Activated T-helper 1 cell treated with Interleukin-2 at 50 U/mL for 16 hours (primary cell): ENCODE measurements around the gene IL10RA.
"Not testable (repeated sequence)": the region's sequence is repeated elsewhere in the genome, so short reads cannot be mapped to it uniquely, and the experiment has no call there.

Experiments
- DNase-seq: peaks from one replicate; pipeline ENCODE4 v3.0.0-alpha.2; 2020; ENCODE audit warnings: low read depth

IL10RA gene

DNA sequence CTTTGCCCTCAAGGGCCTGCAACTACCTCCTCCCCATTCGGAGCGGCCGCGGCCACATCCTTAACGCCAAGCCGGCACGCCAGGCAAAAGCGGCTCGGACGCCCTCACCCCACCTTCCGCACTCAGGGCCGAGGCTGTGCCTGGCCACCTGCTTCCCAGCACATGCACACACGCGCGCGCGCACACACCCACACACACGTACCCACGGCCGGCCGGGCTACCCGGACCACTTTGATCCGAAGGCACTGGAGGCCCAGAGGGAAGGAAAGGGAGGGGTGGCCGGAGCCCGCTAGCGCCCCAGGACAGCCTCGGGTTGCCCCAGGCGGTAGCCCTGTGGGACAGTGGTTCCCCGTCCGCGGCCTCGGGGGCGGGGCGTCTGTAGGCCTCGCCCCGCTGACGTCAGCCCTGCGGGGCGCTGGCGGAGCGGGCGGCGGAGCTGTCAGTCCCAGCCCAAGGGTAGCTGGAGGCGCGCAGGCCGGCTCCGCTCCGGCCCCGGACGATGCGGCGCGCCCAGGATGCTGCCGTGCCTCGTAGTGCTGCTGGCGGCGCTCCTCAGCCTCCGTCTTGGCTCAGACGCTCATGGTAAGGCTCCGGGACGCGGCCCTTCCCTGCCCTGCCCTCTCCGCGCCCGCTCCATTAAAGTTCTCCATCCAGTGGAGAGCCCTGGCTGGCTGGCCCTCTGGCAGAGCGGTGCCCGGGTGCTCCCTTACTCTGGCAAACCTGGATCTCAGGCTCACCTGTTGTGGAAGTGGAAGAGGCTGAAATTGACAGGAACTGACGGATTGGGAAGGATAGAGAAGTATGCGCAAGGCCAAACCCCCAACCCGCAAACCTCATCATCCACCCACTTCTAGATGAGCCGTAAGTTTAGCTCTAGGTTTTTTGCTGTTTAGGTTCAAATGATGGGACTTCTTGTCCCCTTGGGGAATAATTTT lies at the start of gene IL10RA:
TSS of gene IL10RA (plus strand) at position 442 of the 935 bp plus-strand sequence. CDS start at position 516, 74 bp downstream.
- peak; percentile 81 for DNase-seq

DNA sequence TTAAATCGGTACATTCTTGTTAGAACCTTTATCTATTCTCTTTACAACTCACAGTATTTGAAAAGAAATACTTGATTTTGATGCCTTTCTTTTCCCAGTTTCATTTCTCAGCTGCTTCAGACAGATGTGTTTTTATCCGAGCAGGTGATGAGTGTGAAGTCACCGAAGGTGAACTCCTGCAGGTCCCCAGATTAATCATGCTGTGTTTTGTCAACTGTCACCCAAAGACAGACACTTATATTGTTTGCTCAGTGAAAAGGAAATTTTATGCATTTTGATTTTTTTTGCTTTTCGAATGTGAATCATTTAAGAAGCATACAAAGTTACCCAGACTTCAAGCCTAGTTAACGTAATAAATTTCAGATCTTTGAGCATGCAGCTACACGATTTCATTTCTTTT lies 49.2 kb upstream of the IL10RA start:
- no peak for DNase-seq

DNA sequence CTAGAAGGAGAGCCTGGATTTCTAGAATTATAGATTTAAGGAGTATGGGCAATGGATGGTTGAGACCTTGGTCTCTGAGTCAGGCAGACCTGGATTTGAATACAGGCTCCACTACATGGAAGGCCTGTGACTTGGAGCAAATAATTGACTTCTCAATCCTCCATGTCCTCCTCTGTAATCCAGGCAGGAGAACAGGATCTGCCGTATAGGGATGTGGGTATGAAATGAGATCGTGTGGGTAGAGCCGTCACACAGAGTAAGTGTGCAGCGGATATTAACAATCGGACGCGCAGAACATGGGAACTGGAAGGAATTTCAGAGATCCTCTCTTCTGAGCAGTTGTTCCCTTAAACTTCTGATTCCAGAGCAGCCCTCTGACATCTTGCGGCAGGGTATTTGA lies 45.5 kb upstream of the IL10RA start:
- no peak for DNase-seq

DNA sequence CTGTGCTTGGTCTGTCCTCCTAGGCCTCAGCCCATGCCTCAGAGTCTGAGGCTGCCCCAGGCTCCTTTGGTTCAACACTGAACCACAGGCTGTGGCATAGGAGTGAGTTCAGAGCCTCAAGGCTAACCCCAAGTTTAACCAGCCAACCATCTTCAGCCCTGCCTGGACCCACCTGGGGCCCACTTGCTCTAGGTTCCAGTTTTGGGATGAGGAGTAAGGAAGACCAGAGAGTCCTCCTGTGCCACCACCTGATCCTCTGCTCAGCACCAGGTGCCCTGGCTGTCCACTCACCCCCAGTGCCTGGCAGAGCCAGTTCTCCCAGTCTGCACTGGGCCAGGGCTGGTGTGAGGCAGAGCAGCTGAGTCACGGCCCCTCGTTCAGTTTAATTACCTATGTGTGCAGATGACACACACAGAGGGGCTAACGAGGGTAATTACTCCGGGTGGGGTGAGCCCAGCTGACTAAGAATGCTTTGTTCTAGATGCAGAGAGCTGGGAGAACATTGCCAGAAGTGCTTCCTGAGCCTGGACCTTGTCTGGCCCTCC lies 45.0 kb upstream of the IL10RA start:
- DNase-seq, result no peak

DNA sequence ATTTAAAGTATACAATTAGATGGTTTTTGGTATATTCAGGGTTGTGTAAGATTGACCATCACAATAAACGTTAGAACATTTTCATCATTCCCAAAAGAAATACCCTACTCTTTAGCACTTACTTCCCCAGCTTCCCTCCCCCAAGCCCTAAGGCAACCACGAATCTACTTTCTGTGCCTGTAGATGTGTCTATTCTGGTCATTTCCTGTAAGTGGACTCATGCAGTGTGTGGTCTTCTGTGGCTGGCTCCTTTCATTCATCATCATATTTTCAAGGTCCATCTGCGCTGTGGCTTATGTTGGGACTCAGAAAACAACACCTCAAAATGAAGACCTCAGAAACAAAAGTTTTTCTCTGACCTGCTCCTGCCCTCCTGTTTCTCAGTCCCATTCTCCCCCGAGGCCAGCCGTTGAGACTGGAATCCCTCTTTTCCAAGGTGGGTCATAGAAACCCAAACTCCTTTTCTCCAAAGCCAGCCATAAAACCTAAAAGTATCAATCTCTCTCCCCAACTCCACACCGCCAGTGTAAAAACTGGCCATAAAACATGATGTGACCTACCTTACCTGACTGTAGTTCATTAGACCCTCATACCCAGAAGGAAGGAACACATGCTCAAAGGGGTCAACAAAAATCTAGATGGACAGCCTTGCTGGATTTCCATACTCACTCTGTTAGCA lies 44.1 kb upstream of the IL10RA start:
- no peak for DNase-seq

DNA sequence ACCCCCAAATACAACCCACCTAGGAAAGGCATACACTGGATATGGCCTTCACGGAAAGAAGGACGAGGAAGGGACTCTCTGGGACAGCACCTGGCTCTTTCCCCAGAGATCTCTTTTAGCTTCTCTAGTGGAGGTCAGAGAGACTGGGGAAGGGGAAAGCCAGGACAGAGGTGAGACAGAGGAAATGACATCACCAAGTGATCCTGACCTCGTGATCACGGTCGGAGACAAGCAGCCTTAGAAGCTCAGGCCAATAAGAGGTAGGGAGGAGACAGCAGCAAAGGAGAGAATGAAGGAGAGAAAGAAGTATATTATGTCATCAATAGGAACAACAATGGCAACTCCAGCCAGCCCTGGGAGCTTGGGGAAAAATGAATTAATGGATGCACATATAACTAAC lies 41.6 kb upstream of the IL10RA start:
- no peak for DNase-seq

DNA sequence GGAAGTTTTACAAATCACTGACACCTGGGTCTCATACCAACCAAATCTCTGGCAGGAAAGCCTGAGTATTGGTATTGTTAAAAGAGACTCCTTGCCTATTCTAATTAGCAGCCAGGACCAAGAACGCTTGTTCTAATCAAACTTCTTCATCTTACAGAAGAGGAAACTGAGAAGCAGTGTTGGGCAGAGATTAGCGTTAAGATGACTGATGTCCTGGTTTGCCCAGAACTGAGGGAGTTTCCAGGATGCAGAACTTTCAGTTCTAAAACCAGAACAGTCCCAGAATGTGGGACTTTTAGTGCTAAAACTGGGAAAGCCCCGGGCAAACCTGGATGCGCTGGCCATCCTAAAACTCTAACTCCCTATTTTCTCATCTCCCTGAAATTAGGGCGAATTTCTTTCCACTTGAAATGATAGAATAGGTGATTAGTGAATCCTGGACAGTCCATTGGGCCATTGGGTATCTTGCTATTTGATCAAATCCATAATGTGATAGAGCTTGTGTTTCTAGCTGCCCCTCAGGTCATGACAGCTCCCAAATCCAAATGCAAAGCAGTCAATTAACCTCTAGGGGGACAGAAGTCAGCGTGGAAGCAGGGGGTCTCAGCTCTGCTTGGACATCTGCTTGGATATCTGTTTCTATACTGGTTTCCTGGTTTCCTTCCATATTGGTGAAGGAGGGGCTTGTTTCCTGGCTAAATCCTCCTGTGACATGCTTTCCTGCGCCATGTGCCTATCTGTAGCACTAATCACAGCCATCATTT lies 41.0 kb upstream of the IL10RA start:
- DNase-seq, result no peak

DNA sequence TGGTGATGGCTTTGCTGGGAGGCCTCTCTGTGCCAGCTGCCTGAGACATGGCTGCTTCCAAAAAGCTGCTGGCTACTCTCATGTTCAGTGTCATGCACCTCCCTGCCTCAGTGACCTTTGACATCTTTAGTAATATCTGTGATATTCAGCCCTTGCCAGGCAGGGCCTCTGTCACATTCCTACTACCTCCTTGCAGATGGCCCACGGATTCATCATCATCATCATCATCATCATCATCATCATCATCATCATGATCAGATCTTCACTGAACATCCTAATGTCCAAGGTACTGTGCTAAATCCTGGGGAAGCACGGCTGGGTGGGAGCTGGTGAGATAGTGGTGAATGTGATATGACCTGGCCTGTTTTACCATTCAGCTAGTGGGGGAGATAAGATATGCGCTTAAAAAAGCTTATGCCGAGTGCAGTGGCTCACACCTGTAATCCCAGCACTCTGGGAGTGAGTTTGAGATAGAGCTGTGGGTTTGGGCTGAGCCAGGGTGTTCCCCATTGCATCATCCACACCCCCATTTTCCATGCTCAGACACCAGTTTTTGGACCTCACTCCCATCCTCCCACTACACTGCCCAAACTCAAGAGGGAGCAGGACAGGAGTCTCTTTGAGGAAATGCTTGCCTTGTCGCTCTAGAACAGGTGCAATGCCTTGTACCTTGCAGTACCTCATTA lies 39.9 kb upstream of the IL10RA start:
- DNase-seq, result no peak

DNA sequence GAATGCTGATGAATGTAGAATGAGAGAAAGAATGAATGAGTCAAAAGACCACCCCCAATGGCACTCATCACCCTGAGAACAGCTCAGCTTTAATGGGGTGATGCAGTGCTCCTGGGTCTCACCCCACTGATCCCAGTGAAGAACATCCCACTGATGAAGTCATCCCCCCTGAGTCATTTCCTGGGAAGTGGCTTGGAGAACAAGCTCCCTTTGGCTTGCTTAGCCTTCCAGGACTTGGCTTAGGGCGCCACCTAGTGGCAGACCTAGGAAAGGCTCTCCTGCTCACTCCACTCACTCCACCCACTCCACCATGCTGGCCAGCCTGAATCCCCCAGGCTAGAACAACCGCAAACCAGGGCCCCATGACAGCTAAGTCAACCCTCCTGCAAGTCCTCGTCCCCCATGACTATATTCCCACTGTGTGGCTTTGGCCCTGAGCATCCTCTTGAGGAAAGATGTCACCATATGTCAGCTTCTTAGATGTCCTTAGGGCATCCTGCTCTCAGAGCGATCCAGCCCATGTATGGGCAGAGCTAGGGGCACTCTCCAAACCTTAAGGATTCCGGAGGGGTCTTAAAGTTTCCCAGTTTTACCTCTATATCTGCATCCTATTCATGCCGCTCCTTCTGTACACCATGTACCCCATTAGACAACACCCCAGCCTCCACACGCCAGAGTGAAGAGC lies 39.2 kb upstream of the IL10RA start:
- DNase-seq, result peak; percentile 72

DNA sequence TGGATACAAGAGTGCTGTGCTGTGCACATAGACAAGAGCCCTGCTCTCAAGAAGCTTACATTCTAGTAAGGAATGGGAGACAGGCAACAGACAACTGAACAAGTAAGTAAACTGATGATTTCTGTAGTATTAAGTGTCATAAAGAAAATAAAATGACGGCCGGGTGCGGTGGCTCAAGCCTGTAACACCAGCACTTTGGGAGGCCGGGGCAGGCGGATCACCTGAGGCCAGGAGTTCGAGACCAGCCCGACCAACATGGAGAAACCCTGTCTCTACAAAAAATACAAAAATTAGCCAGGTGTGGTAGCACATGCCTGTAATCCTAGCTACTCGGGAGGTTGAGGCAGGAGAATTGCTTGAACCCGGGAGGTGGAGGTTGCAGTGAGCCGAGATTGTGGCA lies 38.4 kb upstream of the IL10RA start:
- not testable (repeated sequence) for DNase-seq

DNA sequence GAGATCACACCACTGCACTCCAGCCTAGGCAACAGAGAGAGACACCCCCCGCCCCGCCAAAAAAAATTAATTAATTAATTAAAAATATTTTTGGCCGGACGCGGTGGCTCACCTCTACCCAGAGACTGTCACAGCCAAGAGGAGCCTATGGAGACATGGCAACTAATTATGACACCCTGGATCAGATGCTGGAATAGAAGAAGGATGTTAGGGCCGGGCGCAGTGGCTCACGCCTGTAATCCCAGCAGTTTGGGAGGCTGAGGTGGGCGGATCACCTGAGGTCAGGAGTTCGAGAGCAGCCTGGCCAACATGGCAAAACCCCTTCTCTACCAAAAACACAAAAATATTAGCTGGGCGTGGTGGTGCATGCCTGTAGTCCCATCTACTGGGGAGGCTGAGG lies 37.7 kb upstream of the IL10RA start:
- not testable (repeated sequence) for DNase-seq

DNA sequence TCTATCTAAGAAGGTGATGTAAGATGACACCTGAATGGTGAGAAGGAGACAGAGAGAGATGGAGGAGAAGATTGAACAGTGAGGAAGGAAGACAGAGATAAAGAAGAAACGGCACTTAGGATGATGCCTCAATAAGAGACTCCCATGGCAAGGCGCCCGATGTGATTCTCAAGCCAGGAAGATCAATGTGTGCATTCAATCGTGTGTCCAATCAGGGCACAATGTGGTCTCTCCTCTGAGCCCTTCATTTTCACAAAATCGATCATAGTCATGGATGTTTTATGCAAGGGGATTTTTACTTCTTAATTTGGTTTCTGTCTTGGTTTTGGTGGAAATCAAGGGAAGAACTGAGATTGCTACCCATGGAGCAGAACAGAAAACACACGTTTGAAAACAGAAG lies 37.1 kb upstream of the IL10RA start:
- DNase-seq, result no peak

DNA sequence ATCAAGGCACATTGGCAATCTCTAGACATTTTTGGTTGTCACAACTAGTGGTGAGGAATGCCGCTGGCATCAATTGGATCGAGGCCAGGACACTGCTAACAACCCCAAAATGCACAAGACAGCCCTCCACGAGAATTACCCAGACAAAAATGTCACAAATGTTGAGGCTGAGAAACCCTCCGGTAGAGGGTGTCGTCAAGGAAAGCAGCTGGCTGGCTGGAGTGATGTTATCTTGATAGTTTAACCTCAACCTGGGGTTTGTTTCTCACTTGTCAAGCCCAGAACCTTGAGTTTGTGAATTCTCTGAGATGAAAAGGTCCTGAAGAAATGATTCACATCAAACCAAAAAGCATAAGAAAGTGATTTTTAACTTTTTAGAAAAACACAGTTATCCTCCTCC lies 35.9 kb upstream of the IL10RA start:
- DNase-seq, result peak; percentile 44

DNA sequence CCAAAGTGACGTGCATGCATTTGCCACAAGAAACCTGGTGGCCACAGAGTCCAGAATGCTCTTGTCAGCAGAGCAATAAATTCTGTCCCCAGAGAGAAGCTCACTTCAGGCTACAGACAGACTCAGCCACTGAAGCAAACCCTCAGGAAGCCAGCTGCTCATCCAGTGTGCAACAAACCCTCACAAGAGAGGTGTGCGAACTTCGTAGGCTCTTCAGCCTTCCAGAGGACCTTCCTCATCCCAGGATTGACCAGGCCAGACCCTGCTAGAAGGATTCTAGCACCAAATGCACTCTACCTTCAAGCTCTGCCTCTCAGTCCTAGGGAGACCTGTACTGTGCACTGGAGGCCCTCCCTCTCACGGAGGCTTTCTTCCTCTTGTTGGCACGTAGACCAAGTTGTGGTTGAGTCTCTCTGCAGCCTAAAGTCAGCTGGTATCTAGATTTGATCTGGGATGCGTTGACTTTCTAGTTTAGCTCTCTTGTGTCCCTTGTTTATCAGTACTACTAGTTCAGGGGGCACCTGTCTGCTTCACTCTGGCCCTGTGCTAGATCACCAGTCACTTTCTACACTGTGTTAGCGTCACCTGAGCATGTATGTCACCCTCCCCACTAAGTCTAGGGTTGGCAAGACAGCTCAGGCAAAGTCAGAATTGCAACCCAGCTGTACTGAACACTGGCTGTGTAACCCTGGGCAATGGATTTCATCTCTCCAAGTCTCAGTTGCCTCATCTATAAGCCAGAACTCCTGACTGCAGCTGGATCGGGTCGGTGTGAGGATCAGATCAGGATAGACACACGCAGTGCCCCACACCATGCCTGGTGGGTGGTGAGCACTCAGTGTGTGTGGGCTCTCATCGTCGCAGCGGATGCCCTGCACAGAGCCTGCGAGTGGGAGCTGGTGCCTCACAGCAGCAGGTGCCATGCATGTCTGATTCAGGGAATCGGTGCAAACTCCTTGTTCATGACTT lies 34.9 kb upstream of the IL10RA start:
- DNase-seq, result peak; percentile 18

DNA sequence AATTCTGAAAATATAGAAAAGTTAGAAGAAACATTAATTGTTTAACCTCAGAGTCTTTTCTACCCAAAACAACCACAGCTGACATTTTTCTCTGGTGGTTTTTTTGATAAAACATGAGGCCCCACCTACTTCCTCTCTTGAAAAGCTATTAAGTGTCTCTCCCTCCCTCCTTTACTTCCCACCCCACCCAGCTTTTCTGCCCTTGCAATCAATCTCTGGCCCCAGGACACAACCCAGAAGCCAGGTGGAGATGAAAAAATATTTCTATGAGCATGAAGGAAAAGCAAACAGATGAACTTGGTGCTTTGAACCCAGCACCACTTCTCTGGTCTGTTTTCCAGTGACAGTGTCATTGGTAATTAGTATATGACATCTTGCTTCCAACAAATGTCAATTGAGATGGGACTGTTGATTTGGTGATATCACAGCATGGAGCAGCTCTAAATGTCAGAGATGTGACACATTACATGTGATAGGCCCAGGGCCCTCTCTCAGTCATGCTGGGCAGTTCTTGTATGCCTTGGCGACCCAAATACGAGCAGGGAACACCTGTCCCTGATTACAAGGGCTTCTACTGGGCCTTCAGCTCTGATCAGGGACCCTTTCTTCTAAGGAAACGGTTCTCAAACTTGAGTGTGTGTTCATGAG lies 33.0 kb upstream of the IL10RA start:
- no peak for DNase-seq

DNA sequence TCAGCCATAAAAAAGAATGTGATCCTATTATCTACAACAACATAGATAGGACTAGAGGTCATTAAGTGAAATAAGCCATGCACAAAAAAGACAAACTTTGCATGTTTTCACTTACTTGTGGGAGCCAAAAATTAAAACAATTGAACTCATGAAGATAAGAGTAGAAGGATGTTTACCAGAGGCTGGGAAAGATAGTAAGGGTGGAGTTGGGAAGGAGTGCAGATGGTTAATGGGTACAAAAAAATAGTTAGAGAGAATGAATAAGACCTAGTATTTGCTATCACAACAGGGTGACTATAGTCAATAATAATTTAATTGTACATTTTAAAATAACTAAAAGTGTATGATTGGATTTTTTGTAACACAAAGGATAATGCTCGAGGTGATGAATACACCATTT lies 27.2 kb upstream of the IL10RA start:
- DNase-seq, result no peak

DNA sequence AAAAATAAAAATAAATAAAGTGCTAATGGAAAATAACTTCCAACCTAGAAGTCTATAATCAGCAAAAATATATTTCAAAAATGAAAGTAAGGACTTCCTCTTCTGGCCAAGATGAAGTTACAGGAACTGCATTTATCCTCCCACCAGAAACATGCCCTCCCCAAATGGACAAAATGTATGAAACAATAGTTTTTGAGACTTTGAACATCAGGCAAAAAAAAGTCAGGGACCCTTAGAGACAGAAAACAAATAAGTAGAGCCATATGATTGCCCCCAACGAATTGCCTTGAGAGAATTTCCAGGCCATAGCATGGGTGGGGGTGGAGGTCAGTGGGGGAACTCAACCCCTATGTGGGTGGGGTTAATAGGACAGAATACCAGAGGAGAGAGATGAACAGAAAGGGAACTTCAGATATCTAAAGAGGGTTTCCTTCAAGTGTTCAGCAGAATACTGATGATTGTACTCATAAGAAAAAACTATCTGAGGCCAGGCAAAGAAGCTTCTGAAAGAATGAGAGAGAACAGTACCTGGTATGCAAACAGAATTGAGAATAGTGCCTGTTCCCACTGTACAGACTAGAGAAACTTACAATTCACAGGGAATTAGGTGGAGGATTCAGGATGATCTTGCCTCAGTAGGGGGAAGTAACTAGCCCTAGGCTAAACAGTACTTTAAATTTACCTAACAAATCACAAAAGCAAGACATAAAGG lies 26.6 kb upstream of the IL10RA start:
- DNase-seq, result no peak

DNA sequence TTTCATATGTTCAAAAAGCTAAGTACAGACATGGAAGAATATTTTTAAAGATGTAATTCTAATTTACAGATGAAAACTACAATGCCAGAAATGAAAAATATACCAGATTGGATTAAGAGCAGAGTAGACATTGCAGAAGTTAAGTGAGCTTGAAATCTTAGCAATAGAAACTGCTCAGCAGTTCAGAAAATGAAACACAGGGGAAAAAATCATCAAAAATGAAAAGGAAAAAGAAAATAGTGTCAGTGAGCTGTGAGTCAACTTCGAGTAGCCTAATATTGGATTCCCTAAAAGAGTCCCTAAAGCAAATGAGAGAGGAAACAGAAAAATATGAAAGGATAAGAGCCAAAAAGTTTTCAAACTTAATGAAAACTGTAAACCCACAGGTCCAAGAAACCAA lies 25.8 kb upstream of the IL10RA start:
- no peak for DNase-seq

DNA sequence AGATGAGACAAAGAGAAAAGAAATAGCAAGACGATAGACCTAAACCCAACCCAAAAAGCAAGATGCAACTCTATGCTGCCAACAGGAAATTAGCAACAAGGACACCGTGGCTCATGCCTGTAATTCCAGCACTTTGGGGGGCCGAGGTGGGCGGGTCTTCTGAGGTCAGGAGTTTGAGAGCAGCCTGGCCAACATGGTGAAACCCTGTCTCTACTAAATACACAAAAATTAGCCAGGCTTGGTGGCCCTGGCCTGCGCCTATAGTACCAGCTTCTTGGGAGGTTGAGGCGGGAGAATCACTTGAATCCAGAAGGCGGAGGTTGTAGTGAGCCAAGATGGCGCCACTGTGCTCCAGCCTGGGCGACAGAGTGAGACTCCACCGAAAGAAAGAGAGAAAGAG lies 24.3 kb upstream of the IL10RA start:
- DNase-seq, result no peak
